Measurements from ENCODE around the gene IMMP2L.

- TF ChIP-seq CTCF (IDR thresholded peaks at IDR 0.05) (no peak), POLR2A (IDR thresholded peaks at IDR 0.05; ENCODE audit: low read depth) (no peak), POLR2AphosphoS5 (IDR thresholded peaks at IDR 0.05) (no peak)
Observed at GRCh38 chr7:111264981-111265380, 297.3 kb downstream of the IMMP2L start.

All from esophagus muscularis mucosa (tissue), 3 donors.